SK-N-MC (cell line): ENCODE data around the gene ASTN2.
"Not testable (repeated sequence)": the region's sequence is repeated elsewhere in the genome, so short reads cannot be mapped to it uniquely, and the experiment has no call there.

Source experiments
- DNase-seq: peaks from one replicate; pipeline ENCODE4 v3.0.0-alpha.2; 2011; ENCODE audit warnings: low read depth, low spot score
- H3K27ac ChIP-seq: fragments of 200-600 bp; sonication (generic); 2 replicates; pipeline ENCODE4 v1.5.1; 2016; ENCODE audit warnings: mixed run types
- H3K36me3 ChIP-seq: fragments of 200-600 bp; sonication (generic); 2 replicates; pipeline ENCODE4 v1.6.1; 2017; ENCODE audit warnings: antibody characterized with exemption, low read length, mixed read lengths; ENCODE audit not compliant: insufficient read depth
- H3K4me3 ChIP-seq: fragments of 200-600 bp; sonication (generic); 2 replicates; pipeline ENCODE4 v1.5.1; 2016
- H3K9ac ChIP-seq: fragments of 200-600 bp; sonication (generic); 2 replicates; pipeline ENCODE4 v1.8.0; 2017; ENCODE audit warnings: mixed run types, mixed read lengths; ENCODE audit not compliant: insufficient read length
- H3K9me3 ChIP-seq: fragments of 200-600 bp; sonication (generic); 2 replicates; pipeline ENCODE4 v1.6.1; 2017; ENCODE audit warnings: low read depth, mild to moderate bottlenecking, antibody characterized with exemption, low read length, moderate library complexity, mixed read lengths
- EZH2 ChIP-seq: fragments of 200-600 bp; sonication (generic); IDR thresholded peaks from one replicate; pipeline ENCODE4 v1.6.1; 2017; ENCODE audit warnings: antibody characterized with exemption
- FOXP2 ChIP-seq: optimal IDR thresholded peaks from 2 replicates; pipeline ENCODE3; 2011; ENCODE audit warnings: mild to moderate bottlenecking, moderate library complexity; ENCODE audit not compliant: insufficient read depth; ENCODE audit errors: extremely low read length, control extremely low read depth
- POLR2AphosphoS5 ChIP-seq: IDR thresholded peaks from 2 replicates; pipeline ENCODE4 v1.6.1; 2012; ENCODE audit warnings: mild to moderate bottlenecking, low read depth, low read length, borderline replicate concordance

Gene ASTN2

DNA sequence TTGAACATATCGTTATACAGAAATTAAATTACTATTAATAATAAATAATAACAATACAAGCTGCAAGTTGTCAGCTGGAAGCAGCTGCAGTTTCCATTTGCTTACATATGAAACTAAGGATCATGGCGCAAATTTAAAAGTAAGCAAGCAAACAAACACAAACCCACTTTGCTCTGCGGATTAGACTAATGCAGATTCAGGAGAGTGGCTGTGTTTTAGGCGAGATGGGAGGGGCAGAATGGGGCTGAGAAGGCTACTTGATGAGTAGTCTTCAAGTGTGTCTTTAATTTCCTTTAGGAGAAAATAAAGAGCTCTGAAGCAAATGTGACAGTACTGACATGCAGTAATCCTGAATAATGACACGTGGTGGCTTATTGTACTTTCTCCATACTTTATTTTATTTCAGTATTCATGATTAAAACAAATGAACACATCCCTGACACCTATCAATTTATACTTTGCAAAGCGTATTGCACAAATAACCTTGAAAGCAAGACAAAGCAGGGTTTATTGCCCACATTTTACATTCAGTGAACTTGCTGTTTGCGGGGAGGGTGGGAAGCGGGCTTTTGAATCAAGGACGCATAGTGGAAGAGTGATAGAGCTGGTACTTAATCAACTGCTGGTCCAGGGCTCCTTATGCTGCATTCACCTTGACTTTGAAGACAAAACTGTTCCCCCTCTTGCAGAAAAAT is 949.1 kb downstream of the ASTN2 start:
- H3K36me3 ChIP-seq = no peaks in the 10 kb centered on the region
- no peaks in the 10 kb centered on the region for H3K9me3 ChIP-seq
- no peak for DNase-seq
- no peak overlapping the region for H3K27ac ChIP-seq
- no peak overlapping the region for H3K9ac ChIP-seq
- H3K4me3 ChIP-seq = no peak overlapping the region
- TF ChIP-seq FOXP2 (no peak), EZH2 (no peak), POLR2AphosphoS5 (no peak)

DNA sequence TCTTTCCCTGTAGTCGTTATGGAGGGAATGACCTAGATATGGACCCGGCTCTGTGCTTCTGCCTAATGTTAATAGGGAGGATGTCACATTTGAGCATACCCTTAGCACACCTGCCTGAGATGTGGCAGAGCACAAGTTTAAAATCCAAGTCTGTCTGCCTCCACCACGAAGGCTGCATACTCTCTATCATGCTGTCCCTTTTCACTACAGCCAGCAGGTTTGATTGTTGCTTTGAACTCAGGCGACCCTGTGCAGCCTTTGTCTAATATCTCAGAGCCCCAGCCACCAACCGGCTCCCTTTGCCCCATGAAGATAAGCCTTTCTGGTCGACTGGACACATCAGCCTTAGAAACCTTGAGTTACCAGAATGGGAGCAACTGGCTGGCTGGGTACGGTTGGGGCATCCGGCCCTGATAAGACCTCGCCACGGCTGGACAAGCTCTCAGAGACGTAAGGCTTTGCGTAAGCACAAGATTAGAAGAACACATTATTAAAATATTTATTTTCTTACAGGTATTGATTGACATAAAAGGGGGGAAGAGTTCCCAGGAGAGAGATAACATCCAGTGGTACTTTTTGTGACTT is 949.8 kb downstream of the ASTN2 start:
- H3K4me3 ChIP-seq = no peak overlapping the region
- DNase-seq = no peak
- H3K9me3 ChIP-seq = no peaks in the 10 kb centered on the region
- H3K36me3 ChIP-seq = no peaks in the 10 kb centered on the region
- H3K9ac ChIP-seq = no peak overlapping the region
- TF ChIP-seq EZH2 = no peak
- H3K27ac ChIP-seq = no peak overlapping the region

DNA sequence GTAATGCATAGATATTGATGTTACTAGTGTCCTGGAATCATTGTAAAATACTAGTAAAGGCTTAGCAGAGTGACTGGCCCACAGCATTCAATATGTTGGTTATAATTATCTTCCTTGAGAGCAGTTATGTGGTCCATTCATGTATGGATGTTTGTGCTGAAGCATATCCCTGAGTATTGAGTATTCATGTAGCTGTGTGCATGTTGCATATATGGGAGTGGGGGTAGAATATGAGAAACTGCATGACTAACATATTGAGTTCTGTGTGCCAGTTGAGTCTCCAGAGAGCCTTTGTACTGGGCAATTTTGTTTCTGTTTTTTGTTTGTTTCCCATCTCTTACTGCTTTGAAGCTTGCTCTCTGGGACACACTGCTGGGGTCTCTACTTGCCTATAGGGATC is 950.4 kb downstream of the ASTN2 start:
- H3K36me3 ChIP-seq = no peaks in the 10 kb centered on the region
- TF ChIP-seq FOXP2 (no peak), POLR2AphosphoS5 (no peak), EZH2 (no peak)
- no peak overlapping the region for H3K27ac ChIP-seq
- H3K9me3 ChIP-seq = no peaks in the 10 kb centered on the region
- H3K4me3 ChIP-seq = no peak overlapping the region
- DNase-seq = no peak
- no peak overlapping the region for H3K9ac ChIP-seq

DNA sequence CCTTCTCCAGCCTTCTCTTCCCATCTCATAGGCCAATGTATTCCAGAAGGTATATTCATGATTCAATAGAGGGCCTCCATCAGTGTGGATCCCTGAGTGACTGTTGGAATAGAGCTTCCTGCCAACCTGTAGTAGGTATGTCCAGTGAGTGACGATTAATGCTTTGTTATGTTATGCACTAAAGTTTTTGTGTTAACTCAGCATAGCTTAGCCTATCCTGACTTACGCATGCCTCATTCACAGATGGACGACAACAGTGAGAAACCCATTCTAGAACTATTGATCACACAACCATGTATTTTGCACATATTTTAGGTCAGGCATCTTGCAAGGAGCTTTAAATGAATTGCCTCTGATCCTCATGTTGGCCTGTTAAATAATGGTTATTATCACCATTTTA is 953.2 kb downstream of the ASTN2 start:
- Histone ChIP-seq H3K36me3 (no peaks in the 10 kb centered on the region), H3K4me3 (no peak overlapping the region), H3K27ac (no peak overlapping the region), H3K9me3 (no peaks in the 10 kb centered on the region), H3K9ac (no peak overlapping the region)
- TF ChIP-seq POLR2AphosphoS5 (no peak), EZH2 (no peak), FOXP2 (no peak)
- no peak for DNase-seq

DNA sequence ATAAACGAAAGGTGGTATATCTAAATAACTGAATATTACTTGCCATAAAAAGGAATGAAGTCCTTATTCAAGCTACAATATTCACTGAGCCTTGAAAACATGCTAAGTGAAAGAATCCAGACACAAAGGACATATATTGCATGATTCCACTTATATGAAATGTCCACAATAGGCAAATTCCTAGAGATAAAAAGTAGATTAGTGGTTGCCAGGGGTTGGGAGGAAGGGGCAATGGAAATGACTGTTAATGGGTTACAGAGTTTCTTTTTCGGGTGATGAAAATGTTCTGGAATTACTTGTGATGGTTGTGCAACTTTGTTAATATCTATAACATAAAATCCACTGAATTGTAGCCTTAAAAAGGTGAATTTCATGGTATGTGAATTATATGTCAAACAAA is 954.8 kb downstream of the ASTN2 start:
- Histone ChIP-seq H3K36me3 (no peaks in the 10 kb centered on the region), H3K9ac (no peak overlapping the region), H3K4me3 (no peak overlapping the region), H3K27ac (no peak overlapping the region), H3K9me3 (peaks cover 5% of the 10 kb centered on the region; the same call in 1 of the 2 replicates)
- TF ChIP-seq FOXP2 (no peak), EZH2 (no peak), POLR2AphosphoS5 (no peak)
- DNase-seq = no peak

DNA sequence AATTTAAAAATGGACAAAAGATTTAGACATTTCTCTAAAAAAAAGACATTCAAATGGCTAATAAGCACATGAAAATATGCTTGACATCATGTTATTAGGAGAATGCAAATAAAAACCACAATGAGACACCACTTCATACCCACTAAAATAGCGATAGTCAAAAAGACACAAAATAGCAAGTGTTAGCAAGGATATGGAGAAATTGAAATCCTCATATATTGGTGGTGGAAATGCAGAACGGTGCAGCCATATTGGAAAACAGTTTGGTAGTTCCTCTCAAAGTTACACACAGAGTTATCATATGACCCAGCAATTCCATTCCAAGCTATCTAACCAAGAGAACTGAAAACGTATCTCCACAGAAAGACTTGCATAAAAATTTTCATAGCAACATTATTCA is 955.3 kb downstream of the ASTN2 start:
- Histone ChIP-seq H3K9ac (no peak overlapping the region), H3K36me3 (no peaks in the 10 kb centered on the region), H3K27ac (no peak overlapping the region), H3K4me3 (no peak overlapping the region), H3K9me3 (peaks cover 5% of the 10 kb centered on the region; the same call in 1 of the 2 replicates)
- TF ChIP-seq FOXP2 (no peak), EZH2 (no peak), POLR2AphosphoS5 (no peak)
- no peak for DNase-seq

DNA sequence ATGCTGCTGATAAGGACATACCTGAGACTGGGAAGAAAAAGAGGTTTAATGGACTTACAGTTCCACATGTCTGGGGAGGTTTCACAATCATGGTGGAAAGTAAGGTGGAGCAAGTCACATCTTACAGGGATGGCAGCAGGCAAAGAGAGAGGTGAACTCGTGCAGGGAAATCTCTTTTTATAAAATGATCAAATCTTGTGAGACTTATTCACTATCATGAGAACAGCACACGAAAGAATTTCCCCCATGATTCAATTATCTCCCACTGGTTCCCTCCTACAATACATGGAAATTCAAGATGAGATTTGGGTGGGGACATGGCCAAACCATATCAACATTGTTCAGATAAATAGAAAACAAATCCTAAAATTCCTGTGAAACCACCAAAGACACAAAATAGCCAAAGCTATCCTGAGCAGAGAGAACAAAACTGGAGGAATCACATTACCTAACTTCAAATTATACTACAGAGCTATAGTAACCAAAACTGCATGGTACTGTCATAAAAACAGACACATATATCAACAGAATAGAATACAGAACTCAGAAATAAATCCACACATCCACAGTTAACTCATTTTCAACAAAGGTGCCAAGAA is 958.3 kb downstream of the ASTN2 start:
- Histone ChIP-seq H3K4me3 (no peak overlapping the region), H3K36me3 (no peaks in the 10 kb centered on the region), H3K9me3 (peaks cover 5% of the 10 kb centered on the region; the same call in 1 of the 2 replicates), H3K9ac (no peak overlapping the region), H3K27ac (no peak overlapping the region)
- TF ChIP-seq POLR2AphosphoS5 (no peak), FOXP2 (no peak), EZH2 (no peak)
- no peak for DNase-seq

DNA sequence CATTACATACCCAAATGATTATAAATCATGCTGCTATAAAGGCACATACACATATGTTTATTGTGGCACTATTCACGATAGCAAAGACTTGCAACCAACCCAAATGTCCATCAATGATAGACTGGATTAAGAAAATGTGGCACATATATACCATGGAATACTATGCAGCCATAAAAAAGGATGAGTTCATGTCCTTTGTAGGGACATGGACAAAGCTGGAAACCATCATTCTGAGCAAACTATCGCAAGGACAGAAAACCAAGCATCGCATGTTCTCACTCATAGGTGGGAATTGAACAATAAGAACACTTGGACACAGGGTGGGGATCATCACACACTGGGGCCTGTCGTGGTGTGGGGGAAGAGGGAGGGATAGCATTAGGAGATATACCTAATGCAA is 960.3 kb downstream of the ASTN2 start:
- H3K27ac ChIP-seq, H3K9me3 ChIP-seq, H3K9ac ChIP-seq, DNase-seq, H3K4me3 ChIP-seq, H3K36me3 ChIP-seq: not testable (repeated sequence)

DNA sequence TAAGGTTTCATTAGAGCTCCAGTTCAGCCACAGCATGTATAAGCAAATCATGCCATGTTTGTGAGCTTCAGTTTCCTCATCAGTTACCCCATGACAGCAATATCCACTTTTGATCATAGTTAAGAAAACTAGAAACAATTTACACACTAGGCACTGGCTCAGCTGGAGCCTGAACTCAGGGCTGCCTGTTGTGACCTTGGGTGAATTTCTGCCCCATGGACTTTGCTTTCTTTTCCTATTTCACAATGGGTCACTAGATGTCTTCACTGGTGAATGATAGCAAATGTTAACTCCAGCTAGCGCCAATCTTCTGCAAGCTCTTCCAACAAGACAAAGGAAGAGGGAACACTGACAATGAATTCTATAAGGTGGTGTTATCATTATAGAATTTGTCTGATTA is 961.1 kb downstream of the ASTN2 start:
- Histone ChIP-seq H3K36me3 (no peaks in the 10 kb centered on the region), H3K9ac (no peak overlapping the region), H3K27ac (no peak overlapping the region), H3K9me3 (peaks cover 5% of the 10 kb centered on the region; the same call in 1 of the 2 replicates), H3K4me3 (no peak overlapping the region)
- TF ChIP-seq POLR2AphosphoS5 (no peak), FOXP2 (no peak), EZH2 (no peak)
- no peak for DNase-seq
